ENCODE results near the gene MIB1.

MIB1 gene

GRCh38 chr18:21743166-21743832 lies 2.7 kb downstream of the MIB1 start:
- no peak overlapping the region for H3K4me3 ChIP-seq (ENCODE audit: low read length)
- no peak for TF ChIP-seq CTCF (conservative IDR thresholded peaks at IDR 0.05; ENCODE audit: low read depth, low read length)
- DNase-seq (ENCODE audit: low read depth), result no peak

GRCh38 chr18:21745231-21745630 lies 4.6 kb downstream of the MIB1 start:
- no peak for DNase-seq (ENCODE audit: low read depth)
- no peak for TF ChIP-seq CTCF (conservative IDR thresholded peaks at IDR 0.05; ENCODE audit: low read depth, low read length)
- H3K4me3 ChIP-seq (ENCODE audit: low read length), result no peak overlapping the region

GRCh38 chr18:21747268-21747667 lies 6.7 kb downstream of the MIB1 start:
- no peak for DNase-seq (ENCODE audit: low read depth)
- no peak for TF ChIP-seq CTCF (conservative IDR thresholded peaks at IDR 0.05; ENCODE audit: low read depth, low read length)
- no peak overlapping the region for H3K4me3 ChIP-seq (ENCODE audit: low read length)

GRCh38 chr18:21747764-21748693 lies 7.4 kb downstream of the MIB1 start:
- H3K4me3 ChIP-seq (ENCODE audit: low read length), result no peak overlapping the region
- no peak for DNase-seq (ENCODE audit: low read depth)
- no peak for TF ChIP-seq CTCF (conservative IDR thresholded peaks at IDR 0.05; ENCODE audit: low read depth, low read length)

GRCh38 chr18:21757833-21758232 lies 17.2 kb downstream of the MIB1 start:
- no peak for TF ChIP-seq CTCF (conservative IDR thresholded peaks at IDR 0.05; ENCODE audit: low read depth, low read length)
- no peak for DNase-seq (ENCODE audit: low read depth)
- no peak overlapping the region for H3K4me3 ChIP-seq (ENCODE audit: low read length)

- TF ChIP-seq CTCF (conservative IDR thresholded peaks at IDR 0.05; ENCODE audit: low read depth, low read length), result no peak
- DNase-seq (ENCODE audit: low read depth), result no peak
- no peak overlapping the region for H3K4me3 ChIP-seq (ENCODE audit: low read length)
These were observed 19.2 kb downstream of the MIB1 start for GRCh38 chr18:21759836-21760235.

Data from retinal pigment epithelial cell (primary cell).